Transverse colon (tissue), 4 donors: ENCODE measurements around the gene USO1.

Experiments
- EP300 ChIP-seq: sonication (generic); formaldehyde crosslinking; IDR thresholded peaks from one replicate; pipeline ENCODE4 v1.6.1; 2017; ENCODE audit warnings: antibody characterized with exemption, low read depth
- POLR2A ChIP-seq: fragments of 450-650 bp; IDR thresholded peaks from one replicate; pipeline ENCODE4 v1.6.1; 2016; ENCODE audit warnings: antibody characterized with exemption, mild to moderate bottlenecking, moderate library complexity
- POLR2AphosphoS5 ChIP-seq, 3 donors: sonication (generic); formaldehyde crosslinking; IDR thresholded peaks; one replicate each; pipeline ENCODE4 v1.6.1; 2016; ENCODE audit warnings: antibody characterized with exemption in 3 of 3
- TF ChIP-seq, protein P1 (sequence below), 5 experiments: fragments of 200-600 bp in 3 of 5; fragments of 450-650 bp in 2 of 5; sonication (generic) in 3 of 5; IDR thresholded peaks; 1 replicate in 2 of 5; 2 replicates in 3 of 5; pipeline ENCODE4 v1.5.1; 2016 to 2017; ENCODE audit warnings: antibody characterized with exemption in 5 of 5, inconsistent platforms in 3 of 5, mild to moderate bottlenecking in 2 of 5, moderate library complexity in 1 of 5

- no peak for TF ChIP-seq EP300
- TF ChIP-seq, protein P1, sequence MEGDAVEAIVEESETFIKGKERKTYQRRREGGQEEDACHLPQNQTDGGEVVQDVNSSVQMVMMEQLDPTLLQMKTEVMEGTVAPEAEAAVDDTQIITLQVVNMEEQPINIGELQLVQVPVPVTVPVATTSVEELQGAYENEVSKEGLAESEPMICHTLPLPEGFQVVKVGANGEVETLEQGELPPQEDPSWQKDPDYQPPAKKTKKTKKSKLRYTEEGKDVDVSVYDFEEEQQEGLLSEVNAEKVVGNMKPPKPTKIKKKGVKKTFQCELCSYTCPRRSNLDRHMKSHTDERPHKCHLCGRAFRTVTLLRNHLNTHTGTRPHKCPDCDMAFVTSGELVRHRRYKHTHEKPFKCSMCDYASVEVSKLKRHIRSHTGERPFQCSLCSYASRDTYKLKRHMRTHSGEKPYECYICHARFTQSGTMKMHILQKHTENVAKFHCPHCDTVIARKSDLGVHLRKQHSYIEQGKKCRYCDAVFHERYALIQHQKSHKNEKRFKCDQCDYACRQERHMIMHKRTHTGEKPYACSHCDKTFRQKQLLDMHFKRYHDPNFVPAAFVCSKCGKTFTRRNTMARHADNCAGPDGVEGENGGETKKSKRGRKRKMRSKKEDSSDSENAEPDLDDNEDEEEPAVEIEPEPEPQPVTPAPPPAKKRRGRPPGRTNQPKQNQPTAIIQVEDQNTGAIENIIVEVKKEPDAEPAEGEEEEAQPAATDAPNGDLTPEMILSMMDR (IDR thresholded peaks at IDR 0.05): no peak
- no peak for TF ChIP-seq POLR2AphosphoS5 (IDR thresholded peaks at IDR 0.05)
- TF ChIP-seq POLR2A: no peak
These were observed 53.2 kb downstream of the USO1 start for GRCh38 chr4:75777589-75777988.
